HG03460 (cell line): ENCODE results near the gene DUSP1.
"Not testable (repeated sequence)": the region's sequence is repeated elsewhere in the genome, so short reads cannot be mapped to it uniquely, and the experiment has no call there.

Experiments used
- ATAC-seq: cut with Tn5 transposase; IDR thresholded peaks from one replicate; pipeline ENCODE4 v1.9.1; 2021; ENCODE audit not compliant: unreplicated experiment

The DUSP1 gene

DNA sequence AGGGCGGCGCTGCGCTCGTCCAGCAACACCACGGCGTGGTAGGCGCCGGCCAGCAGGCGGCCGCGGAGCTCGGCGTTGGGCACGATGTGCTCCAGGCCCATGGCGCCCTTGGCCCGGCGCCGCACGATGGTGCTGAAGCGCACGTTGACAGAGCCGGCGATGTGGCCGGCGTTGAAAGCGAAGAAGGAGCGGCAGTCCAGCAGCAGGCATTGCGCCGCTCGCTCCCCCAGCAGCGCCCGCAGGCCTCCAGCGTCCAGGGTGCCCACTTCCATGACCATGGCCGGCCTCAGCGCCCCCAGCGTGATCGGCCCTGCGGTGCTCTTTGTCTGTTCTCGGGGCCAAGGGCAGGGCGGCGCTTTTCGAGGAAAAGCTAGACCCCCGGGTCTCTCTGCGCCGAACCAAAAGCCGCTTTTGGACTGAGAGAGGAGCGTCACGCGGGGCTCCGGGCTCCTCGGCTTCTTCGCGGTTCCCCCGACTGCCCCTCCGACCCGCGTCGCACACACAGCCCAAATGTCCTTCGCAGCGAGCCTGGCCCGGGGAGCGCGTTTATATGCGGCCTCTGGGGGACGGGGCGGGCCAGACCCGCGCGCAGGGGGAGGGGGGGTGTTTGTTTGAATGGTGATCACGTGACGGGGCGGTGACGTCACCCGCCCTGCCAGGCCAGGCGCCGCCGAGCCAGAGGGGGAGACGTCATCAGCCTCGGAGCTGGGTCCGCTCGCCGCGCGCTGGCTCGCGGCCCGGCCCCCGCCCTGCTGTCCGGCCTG lies at the start of gene DUSP1:
Gene DUSP1, minus strand, starts transcription at position 521 of the 764 bp plus-strand sequence. Its CDS starts 243 bp downstream, at position 278.
- peak; percentile 53 for ATAC-seq

- ATAC-seq, result no peak
Measured at GRCh38 chr5:172820046-172820767, 49.2 kb upstream of the DUSP1 start.

- no peak for ATAC-seq
Measured at GRCh38 chr5:172819569-172819968, 48.6 kb upstream of the DUSP1 start.

DNA sequence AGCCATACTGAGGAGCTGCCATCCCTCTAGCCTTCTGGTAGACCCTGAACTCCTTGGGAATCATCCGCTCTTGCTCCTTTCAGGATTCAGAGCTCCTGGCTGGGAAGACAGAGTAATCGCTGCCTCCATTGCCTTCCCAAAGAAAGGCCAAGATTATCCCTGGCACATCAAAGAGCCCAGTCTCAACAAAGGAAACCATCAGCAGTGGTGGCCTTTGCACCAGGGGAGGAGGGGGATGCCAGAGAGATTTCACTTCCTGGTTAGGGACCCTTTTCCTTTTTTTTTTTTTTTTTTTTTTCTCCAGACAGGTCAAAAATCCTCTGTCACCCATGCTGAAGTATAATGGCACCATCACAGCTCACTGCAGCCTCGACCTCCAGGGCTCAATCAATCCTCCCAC lies 47.1 kb upstream of the DUSP1 start:
- ATAC-seq, result no peak

GRCh38 chr5:172817664-172818063 lies 46.7 kb upstream of the DUSP1 start:
- ATAC-seq, result no peak

DNA sequence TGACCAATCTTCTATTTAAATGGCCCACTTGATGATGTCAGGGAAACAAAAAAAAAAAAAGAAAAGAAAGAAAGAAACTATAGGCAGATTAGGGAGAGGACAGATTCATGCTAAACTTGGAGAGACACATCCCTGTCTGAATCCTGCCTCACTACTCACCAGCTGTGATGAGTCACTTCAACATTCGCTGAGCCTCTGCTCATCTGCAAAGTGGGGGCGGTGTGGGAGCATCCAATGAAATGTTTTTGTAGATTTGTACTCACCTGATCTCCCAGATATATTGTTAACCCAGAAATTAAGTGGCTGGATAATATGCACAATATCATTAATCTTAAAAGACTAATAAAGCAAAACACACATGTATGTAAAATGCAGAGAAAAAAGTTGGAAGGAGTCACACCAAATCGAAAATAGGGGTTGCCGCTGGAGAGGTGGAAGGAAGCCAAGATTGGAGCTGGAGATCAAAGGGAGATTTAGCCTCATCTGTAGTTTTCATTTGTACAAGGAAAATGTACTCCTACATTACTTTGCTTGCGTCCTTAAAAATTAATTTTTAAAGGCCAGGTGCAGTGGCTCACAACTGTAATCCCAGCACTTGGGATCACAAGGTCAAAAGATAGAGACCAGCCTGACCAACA lies 46.0 kb upstream of the DUSP1 start:
- ATAC-seq, result no peak

DNA sequence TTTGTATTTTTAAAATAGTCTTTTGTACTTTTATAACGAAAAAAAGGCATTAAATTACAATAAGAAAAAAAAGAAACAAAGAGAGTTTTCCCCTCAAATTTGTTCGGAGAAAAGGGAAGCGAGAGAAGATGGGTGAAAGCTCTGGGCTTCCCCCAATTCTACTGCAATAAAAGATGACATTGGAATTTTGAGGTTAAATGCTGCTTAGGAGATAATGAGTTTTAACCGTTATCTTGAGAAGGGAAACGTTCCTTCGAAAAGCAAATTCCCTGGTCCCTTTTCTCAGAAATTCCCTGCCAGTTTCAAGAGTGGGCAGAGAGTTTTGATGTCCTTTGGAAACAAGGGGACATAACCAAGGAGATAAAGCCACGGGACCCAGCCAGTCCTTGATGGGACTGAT lies 44.6 kb upstream of the DUSP1 start:
- no peak for ATAC-seq

DNA sequence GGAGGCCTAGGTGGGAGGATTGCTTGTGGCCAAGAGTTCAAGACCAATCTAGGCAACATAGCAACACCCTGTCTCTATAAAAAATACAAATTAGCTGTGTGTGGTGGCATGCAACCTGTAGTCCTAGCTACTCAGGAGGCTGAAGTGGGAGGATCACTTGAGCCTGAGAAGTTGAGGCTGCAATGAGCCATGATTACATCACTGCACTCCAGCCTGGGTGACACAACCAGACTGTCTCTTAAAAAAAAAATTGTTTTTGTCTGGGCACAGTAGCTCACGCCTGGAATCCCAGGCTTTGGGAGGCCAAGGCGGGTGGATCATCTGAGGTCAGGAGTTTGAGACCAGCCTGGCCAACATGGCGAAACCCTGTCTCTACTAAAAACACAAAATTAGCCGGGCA lies 40.0 kb upstream of the DUSP1 start:
- not testable (repeated sequence) for ATAC-seq

DNA sequence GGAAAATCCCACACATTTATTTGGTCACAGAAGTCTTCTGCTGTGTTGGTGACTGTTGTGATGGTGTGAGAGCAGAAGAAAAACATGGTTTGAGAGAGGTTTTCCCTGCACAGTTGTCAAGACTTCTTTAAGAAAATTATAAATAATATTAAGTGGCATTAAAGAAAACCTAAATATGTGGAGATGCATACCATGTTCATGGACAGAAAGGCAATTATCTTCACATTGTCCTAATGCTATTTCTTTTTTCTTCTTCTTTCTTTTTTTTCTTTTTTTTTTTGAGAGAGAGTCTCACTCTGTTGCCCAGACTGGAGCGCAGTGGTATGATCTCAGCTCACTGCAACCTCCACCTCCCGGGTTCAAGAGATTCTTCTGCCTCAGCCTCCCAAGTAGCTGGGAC lies 38.8 kb upstream of the DUSP1 start:
- no peak for ATAC-seq

GRCh38 chr5:172807766-172808311 lies 36.8 kb upstream of the DUSP1 start:
- ATAC-seq, result no peak

DNA sequence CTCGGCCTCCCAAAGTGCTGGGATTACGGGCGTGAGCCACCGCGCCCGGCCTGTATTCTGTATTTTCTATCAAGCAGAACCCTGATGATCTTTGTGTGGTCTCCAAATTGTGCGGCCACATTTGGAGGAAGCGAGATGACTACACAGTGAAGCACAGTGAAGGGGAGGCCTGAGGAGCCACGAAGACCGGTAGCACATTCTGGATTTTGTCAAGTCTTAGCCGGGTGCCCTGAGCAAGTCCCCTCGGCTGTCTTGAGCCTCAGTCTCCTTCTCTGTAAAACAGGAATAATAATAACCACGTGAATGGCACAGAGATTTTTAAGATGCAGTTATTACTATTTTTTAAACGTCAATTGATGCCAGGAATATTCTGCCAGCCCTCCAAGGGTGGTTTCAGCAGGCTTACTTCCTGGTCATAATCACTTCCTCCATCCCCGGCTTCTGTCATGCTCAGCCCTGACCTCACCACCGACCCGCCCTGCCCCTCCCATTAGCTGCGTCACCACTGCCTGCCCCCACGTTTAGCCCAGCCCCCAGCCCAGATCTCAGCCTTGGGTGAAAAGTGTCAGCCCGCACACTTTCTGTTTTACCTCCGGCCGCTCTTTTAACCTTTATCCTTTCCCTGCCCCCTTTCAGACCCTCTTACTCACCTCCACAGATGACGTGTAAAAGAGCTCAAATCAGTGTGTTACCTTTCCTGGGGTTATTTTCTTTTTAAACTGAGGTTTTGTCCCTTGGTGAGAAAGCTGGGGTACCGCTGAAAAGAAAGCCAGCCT lies 36.1 kb upstream of the DUSP1 start:
- peak; percentile 93 for ATAC-seq

DNA sequence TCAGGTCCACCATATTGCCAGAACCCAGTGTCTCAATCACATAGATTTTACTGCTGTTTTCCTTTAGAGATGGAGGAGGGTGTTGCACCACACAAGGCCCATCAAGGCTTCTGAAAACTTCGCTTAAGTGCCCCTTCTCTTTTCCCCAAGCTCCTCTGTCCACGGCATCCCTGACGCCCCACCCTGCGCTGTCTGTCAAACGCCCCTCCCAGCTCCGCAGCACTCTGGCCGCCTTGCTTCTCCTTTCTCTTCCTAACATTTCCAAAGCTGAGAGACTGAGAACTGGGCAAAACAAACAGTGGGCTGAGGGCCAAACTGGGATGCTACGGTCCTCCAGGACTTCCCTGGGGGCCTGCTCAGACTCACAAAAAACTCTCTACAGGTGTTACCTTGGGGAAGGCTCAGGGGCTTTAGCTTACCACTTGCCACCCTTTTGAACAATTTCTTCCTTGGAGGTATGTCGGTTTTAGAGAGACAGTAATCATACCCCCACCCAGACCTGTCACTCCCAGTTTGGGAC lies 34.8 kb upstream of the DUSP1 start:
- ATAC-seq, result no peak

DNA sequence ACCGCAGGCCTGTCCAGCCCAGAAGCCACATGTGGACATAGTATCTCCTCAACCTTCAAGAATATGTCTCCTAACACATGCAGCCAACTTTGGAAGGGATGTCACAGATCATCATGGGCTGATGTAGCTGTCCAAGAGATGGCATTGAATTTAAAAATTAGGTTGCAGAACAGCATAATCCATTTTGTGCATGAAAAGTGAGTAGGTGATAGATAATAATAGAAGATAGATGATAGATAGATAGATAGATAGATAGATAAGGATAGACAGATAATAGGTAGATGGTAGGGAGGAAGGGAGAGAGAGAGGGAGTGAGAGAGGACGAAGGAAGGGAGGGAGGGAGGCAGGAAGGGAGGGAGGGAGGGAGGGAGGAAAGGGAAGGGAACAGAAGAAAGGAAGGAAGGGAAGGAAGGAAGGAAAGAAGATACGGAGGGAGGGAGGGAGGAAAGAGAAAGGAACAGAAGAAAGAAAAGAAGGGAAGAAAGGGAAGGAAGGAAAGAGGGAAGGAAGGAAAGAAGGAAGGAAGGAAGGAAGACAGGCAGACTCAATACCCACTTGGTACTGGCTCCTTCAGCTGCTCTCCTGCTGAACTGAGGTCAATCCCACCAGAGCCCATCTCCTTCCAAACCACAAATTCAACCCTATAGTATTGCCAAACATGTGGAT lies 34.2 kb upstream of the DUSP1 start:
- no peak for ATAC-seq

DNA sequence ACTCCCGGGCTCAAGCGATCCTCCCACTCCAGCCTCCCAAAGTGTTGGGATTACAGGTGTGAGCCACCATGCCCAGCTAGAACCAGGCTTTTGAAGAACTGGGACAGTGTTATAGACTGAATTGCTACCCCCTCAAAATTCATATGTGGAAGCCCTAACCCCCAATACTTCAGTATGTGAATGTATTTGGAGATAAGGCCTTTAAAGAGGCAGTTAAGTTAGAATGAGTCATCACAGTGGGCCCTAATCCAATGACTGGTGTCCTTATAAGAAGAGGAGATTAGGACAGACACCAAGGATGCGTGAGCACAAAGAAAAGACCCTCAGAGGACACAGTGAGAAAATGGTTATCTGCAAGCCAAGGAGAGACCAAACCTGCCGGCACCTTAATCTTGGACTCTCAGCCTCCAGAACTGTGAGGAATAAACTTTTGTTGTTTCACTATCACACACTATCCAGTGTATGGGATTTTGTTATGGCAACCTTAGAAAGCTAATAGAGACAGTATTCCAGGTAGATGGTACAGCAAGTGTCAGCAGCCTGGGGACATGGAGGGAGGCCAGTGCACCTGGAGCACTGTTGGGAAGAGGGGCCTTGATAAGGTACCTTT lies 31.7 kb upstream of the DUSP1 start:
- ATAC-seq, result no peak

DNA sequence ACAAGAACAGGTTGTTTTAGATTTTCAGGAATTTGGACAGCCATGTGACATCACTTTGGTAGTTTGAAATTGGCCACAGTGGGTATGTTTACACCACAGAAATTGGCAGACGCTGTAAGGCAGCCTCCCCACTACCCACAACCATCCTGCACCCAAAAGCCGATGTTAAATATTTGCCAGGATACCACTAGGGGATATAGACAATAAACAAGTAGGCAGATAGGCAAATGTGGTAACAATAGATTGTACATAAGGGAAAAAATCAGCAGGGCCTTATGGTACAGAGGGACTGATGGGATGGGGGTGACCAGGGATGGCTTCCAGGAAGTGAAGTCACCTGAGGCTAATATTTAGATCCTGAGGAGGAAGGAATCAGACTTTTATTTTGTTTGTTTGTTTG lies 31.1 kb upstream of the DUSP1 start:
- ATAC-seq, result no peak

DNA sequence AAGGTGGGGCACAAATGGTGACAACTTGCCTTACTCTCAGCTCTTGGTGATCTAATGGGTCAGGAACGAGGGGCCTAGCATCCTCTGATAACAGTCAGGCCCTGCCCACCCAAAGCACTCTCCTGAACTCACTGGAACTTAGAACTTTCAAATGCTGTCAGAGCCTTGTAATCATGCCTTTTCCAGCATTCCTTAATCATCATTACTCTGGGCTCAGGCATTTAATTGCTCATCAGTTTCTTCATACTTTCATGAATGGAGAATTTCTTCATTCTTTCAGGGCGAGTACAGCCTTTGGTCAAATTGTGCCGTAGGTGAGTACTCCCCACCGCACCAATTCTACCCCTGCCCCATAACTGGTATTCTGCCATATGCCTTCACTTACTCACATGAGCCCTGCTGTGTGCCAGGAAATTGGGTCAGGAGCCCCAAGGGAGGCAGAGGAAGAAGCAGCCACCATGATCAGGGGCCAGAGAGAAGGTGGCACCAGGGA lies 30.2 kb upstream of the DUSP1 start:
- no peak for ATAC-seq

DNA sequence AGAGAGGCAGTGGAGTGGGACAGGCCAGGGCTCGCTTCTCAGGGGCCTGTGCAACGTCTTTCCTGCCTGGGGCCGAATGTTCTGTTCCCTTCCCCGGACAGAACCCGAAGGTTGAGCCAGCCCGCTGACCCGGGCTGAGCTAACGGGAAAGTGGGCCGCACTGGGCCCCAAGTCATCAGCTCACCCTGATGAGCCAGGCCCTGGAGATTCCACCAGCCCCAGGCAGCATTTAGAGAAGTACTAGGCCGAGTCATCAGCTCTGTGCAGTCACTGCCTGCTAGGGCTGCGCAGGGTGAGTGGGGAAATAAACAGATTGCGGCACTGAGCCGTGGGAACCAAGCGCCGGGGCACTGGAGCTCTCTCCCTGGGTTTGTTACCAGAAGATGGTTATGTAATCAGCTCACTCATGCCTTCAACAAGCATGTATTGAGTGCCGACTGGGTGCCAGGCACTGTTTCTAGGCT lies 29.1 kb upstream of the DUSP1 start:
- no peak for ATAC-seq

GRCh38 chr5:172799416-172799815 lies 28.4 kb upstream of the DUSP1 start:
- no peak for ATAC-seq

GRCh38 chr5:172798422-172799215 lies 27.6 kb upstream of the DUSP1 start:
- no peak for ATAC-seq
